SK-N-SH (cell line): ENCODE data around the gene ZNF613. TPM values are rescaled to one million over a fixed set of nuclear protein-coding genes. Genes with fewer than 3 reads are reported as not detected.

ENCODE experiments used
- CTCF ChIA-PET: fragments of 300-600, 350-600 bp; formaldehyde crosslinking; extraction: SDS; loops from one replicate; lab custom pipeline; 2021; lab: Yijun Ruan, JAX
- POLR2A ChIA-PET: fragments of 350-600 bp; sonication (Branson Sonifier 250); formaldehyde crosslinking; extraction: SDS; loops from one replicate; lab custom pipeline; 2020; ENCODE audit warnings: antibody characterized with exemption, inconsistent platforms; lab: Yijun Ruan, JAX
- DNase-seq: peaks from one replicate; pipeline ENCODE4 v3.0.0; 2012
- H2AFZ ChIP-seq: fragments of 200-600 bp; sonication (generic); 2 replicates; pipeline ENCODE4 v1.8.1; 2016; ENCODE audit warnings: antibody characterized with exemption, mild to moderate bottlenecking, low read depth
- H3F3A ChIP-seq: fragments of 200-600 bp; sonication (generic); replicated peaks from 2 replicates; pipeline ENCODE3; 2016; ENCODE audit warnings: antibody characterized with exemption, mild to moderate bottlenecking; ENCODE audit not compliant: insufficient read depth
- H3K27ac ChIP-seq, 2 experiments: fragments of 200-500 bp in 1 of 2; fragments of 200-600 bp in 1 of 2; sonication (Bioruptor generic) in 1 of 2; sonication (generic), shearing (Covaris generic) in 1 of 2; 2 replicates each; pipeline versions ENCODE4 v1.5.1 to v1.6.1; 2014 to 2016; ENCODE audit warnings: low read depth in 2 of 2, inconsistent platforms in 1 of 2, low read length in 1 of 2, mild to moderate bottlenecking in 1 of 2, mixed read lengths in 1 of 2
- H3K27me3 ChIP-seq: fragments of 200-600 bp; sonication (generic), shearing (Covaris generic); 2 replicates; pipeline ENCODE4 v1.6.1; 2016; ENCODE audit warnings: mixed run types; ENCODE audit not compliant: insufficient read depth
- H3K36me3 ChIP-seq, 2 experiments: fragments of 200-500 bp in 1 of 2; fragments of 200-600 bp in 1 of 2; sonication (Bioruptor generic) in 1 of 2; sonication (generic) in 1 of 2; replicated peaks in 1 of 2; 2 replicates each; pipeline versions ENCODE3 to v1.5.1; 2014 to 2016; ENCODE audit warnings: low read length in 1 of 2, mild to moderate bottlenecking in 1 of 2; ENCODE audit not compliant: insufficient read depth in 2 of 2, control insufficient read depth in 1 of 2
- H3K4me1 ChIP-seq, 2 experiments: fragments of 200-500 bp in 1 of 2; fragments of 200-600 bp in 1 of 2; sonication (Bioruptor generic) in 1 of 2; sonication (generic), shearing (Covaris generic) in 1 of 2; 2 replicates each; pipeline versions ENCODE4 v1.5.1 to v1.6.1; 2014 to 2016; ENCODE audit warnings: low read depth in 1 of 2, low read length in 1 of 2, mixed run types in 1 of 2; ENCODE audit not compliant: insufficient read depth in 2 of 2, control insufficient read depth in 1 of 2
- H3K4me2 ChIP-seq: fragments of 200-600 bp; sonication (generic), shearing (Covaris generic); 2 replicates; pipeline ENCODE4 v1.6.1; 2017; ENCODE audit warnings: mixed run types
- H3K4me3 ChIP-seq, 2 experiments: fragments of 200-500 bp in 1 of 2; fragments of 200-600 bp in 1 of 2; sonication (Bioruptor generic) in 1 of 2; sonication (generic), shearing (Covaris generic) in 1 of 2; 2 replicates each; pipeline versions ENCODE4 v1.5.1 to v1.8.1; 2014 to 2016; ENCODE audit warnings: low read depth in 2 of 2, inconsistent platforms in 1 of 2, low read length in 1 of 2, mild to moderate bottlenecking in 1 of 2, mixed read lengths in 1 of 2, moderate library complexity in 1 of 2
- H3K79me2 ChIP-seq: fragments of 200-600 bp; sonication (generic); 2 replicates; pipeline ENCODE4 v1.8.1; 2017; ENCODE audit warnings: mild to moderate bottlenecking; ENCODE audit not compliant: insufficient read depth
- H3K9ac ChIP-seq: fragments of 200-600 bp; sonication (generic); 2 replicates; pipeline ENCODE4 v1.6.1; 2017; ENCODE audit warnings: mixed run types
- H3K9me2 ChIP-seq: fragments of 200-600 bp; sonication (generic); 2 replicates; pipeline ENCODE4 v1.6.1; 2017; ENCODE audit warnings: mixed run types
- H3K9me3 ChIP-seq: fragments of 200-600 bp; sonication (generic); 2 replicates; pipeline ENCODE4 v1.6.1; 2017; ENCODE audit warnings: mixed run types, mild to moderate bottlenecking, moderate library complexity
- H4K20me1 ChIP-seq: fragments of 200-600 bp; sonication (generic); 2 replicates; pipeline ENCODE4 v1.6.1; 2017; ENCODE audit warnings: mild to moderate bottlenecking, mixed run types; ENCODE audit not compliant: insufficient read depth
- FOSL2 ChIP-seq: IDR thresholded peaks from 2 replicates; pipeline ENCODE4 v1.4.0; 2012; ENCODE audit warnings: low read depth, mild to moderate bottlenecking, moderate library complexity, borderline replicate concordance
- GATA2 ChIP-seq: sonication (generic); formaldehyde crosslinking; IDR thresholded peaks from 2 replicates; pipeline ENCODE4 v1.5.0; 2020; ENCODE audit warnings: mild to moderate bottlenecking, missing genetic modification reagents
- NRF1 ChIP-seq: IDR thresholded peaks from 2 replicates; pipeline ENCODE4 v1.6.1; 2012; ENCODE audit warnings: low read depth, mild to moderate bottlenecking, low read length
- POLR2AphosphoS5 ChIP-seq: IDR thresholded peaks from 2 replicates; pipeline ENCODE4 v1.6.1; 2012; ENCODE audit warnings: low read depth, low read length
- RCOR1 ChIP-seq: fragments of 150-350 bp; IDR thresholded peaks from 2 replicates; pipeline ENCODE4 v1.6.1; 2017; ENCODE audit warnings: antibody characterized with exemption, low read length
- RFX5 ChIP-seq: IDR thresholded peaks from 2 replicates; pipeline ENCODE4 v1.6.1; 2012; ENCODE audit warnings: mild to moderate bottlenecking, improper control_type of control experiment, low read length
- TAF1 ChIP-seq: IDR thresholded peaks from 2 replicates; pipeline ENCODE4 v1.6.1; 2012; ENCODE audit warnings: low read depth, mild to moderate bottlenecking, low read length, moderate library complexity, borderline replicate concordance
- TEAD4 ChIP-seq: IDR thresholded peaks from 2 replicates; pipeline ENCODE4 v1.4.0; 2012; ENCODE audit warnings: mild to moderate bottlenecking, borderline replicate concordance; ENCODE audit not compliant: insufficient read depth
- WGBS: methylation state at CpG from one replicate; pipeline ENCODE4 v1.1.6; 2017; ENCODE audit warnings: low lambda C conversion rate; 5-methylcytosine and 5-hydroxymethylcytosine counted together
- polyA plus RNA-seq, 3 experiments: library from polyadenylated mRNA; depleted of rRNA; stranded (reverse); fragments of >200 nt; gene quantifications; 2 replicates each; pipeline ENCODE4 v1.2.3, GENCODE V29; 2012
- TF ChIP-seq, protein P1 (sequence below): IDR thresholded peaks from 2 replicates; pipeline ENCODE4; 2012
- TF ChIP-seq, protein P2 (sequence below): fragments of 150-350 bp; IDR thresholded peaks from 2 replicates; pipeline ENCODE4 v1.6.1; 2016; ENCODE audit warnings: mild to moderate bottlenecking, low read depth, low read length
- TF ChIP-seq, protein P3 (sequence below): fragments of 150-350 bp; IDR thresholded peaks from 2 replicates; pipeline ENCODE4 v1.6.1; 2017; ENCODE audit warnings: antibody characterized with exemption, low read length, low read depth, borderline replicate concordance
- TF ChIP-seq, protein P4 (sequence below): fragments of 200-600 bp; sonication (generic); IDR thresholded peaks from 2 replicates; pipeline ENCODE4 v1.6.1; 2017; ENCODE audit warnings: antibody characterized with exemption, mild to moderate bottlenecking, moderate library complexity
- TF ChIP-seq, protein P5 (sequence below): IDR thresholded peaks from 2 replicates; pipeline ENCODE4 v1.4.0; 2012; ENCODE audit warnings: low read depth, borderline replicate concordance
- TF ChIP-seq, protein P6 (sequence below): IDR thresholded peaks from 2 replicates; pipeline ENCODE4 v1.6.1; 2012; ENCODE audit warnings: mild to moderate bottlenecking, low read depth, low read length, moderate library complexity

ZNF613 gene
- polyA plus RNA-seq, 1 of the 3 experiments (the other 2 are of a cell fraction), result 2.2 TPM

DNA sequence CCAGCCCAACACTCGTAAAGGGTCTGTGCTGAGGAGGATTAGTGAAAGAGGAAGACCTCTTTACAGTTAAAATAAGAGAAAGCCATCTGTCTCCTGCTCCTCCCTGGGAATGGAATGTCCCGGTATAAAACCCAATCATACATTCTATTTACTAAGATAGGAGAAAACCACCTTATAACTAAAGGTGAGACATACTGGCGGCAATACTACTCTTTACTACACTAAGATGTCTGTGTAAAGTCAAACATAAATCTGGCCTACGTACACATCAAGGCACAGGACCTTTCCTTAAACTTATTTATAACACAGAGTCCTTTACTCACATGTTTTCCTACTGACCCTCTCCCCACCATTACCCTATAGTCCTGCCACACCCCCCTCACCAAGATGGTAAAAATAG, 56.1 kb downstream of the ZNF613 start (continued):
- no peak for TF ChIP-seq RFX5
- TF ChIP-seq POLR2AphosphoS5, result no peak
- TF ChIP-seq RCOR1, result no peak
- TF ChIP-seq, protein P1, sequence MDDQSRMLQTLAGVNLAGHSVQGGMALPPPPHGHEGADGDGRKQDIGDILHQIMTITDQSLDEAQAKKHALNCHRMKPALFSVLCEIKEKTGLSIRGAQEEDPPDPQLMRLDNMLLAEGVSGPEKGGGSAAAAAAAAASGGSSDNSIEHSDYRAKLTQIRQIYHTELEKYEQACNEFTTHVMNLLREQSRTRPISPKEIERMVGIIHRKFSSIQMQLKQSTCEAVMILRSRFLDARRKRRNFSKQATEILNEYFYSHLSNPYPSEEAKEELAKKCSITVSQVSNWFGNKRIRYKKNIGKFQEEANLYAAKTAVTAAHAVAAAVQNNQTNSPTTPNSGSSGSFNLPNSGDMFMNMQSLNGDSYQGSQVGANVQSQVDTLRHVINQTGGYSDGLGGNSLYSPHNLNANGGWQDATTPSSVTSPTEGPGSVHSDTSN, result no peak
- no peak for TF ChIP-seq TAF1
- TF ChIP-seq, protein P2, sequence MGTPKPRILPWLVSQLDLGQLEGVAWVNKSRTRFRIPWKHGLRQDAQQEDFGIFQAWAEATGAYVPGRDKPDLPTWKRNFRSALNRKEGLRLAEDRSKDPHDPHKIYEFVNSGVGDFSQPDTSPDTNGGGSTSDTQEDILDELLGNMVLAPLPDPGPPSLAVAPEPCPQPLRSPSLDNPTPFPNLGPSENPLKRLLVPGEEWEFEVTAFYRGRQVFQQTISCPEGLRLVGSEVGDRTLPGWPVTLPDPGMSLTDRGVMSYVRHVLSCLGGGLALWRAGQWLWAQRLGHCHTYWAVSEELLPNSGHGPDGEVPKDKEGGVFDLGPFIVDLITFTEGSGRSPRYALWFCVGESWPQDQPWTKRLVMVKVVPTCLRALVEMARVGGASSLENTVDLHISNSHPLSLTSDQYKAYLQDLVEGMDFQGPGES, result no peak
- TF ChIP-seq, protein P3, sequence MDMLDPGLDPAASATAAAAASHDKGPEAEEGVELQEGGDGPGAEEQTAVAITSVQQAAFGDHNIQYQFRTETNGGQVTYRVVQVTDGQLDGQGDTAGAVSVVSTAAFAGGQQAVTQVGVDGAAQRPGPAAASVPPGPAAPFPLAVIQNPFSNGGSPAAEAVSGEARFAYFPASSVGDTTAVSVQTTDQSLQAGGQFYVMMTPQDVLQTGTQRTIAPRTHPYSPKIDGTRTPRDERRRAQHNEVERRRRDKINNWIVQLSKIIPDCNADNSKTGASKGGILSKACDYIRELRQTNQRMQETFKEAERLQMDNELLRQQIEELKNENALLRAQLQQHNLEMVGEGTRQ, result no peak

DNA sequence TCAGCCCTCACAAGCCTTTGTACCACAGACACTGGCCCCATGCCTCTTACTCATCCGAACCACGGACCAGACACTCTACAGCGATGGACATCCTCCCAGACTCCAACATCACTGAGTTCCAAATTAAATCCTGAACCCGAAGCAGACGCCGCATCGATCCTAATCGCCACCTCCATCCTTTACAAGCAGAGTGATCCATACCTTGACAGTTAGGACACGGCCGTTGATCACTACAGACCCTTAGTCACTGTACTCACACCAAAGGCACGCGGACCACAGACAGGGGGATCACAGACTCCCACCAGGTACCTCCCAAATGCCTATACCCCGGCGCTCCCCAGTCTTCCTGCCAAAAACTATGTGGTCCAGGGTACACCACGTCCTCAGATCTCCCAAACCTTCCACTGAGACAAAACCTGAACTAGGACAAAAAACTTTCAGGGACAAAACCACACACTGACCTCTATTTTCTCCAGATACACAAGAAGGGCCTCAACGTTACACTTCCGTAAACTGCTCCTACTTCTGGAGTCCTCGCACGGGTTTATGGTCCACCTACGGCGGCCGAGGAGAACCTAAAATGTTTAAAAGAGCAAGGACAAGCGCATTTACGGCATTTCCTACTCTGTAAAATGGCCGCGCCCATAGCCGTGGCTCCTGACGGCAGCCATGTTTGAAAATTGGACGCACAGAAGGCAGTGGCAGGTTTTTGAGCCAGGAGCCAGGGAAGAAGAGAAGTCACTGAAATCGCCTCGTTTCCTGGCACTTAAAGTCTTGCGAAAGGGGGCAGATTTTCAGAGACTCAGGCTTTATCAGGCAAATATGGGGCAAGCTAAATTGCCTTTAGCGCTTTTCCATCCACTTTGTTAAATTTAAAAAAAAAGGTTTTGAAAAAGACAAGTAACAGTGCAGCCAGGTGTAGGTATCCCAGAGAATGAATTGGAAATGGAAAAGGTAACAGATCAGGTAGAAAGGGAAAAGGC, 59.3 kb downstream of the ZNF613 start, which contains the start of gene ZNF350:
ZNF350 (minus strand) TSS at position 532 of the 983 bp plus-strand sequence. CDS start 12,480 bp downstream, outside the sequence.
- Histone ChIP-seq H3F3A (no peaks in the 10 kb centered on the region), H4K20me1 (no peaks in the 10 kb centered on the region), H3K4me2 (peak within 1 kb of the TSS; percentile 77), H3K9me3 (no peaks in the 10 kb centered on the region; the same call in 1 of the 2 replicates), H2AFZ (peak within 1 kb of the TSS; percentile 91), H3K36me3 (peaks cover 0 to 28% of the 10 kb centered on the region in 2 experiments), H3K9ac (peak within 1 kb of the TSS; percentile 90), H3K79me2 (peaks cover 50% of the 10 kb centered on the region), H3K27ac (peak within 1 kb of the TSS; percentile 56 to 60; a peak in 3 of 4 replicates), H3K4me3 (peak within 1 kb of the TSS; percentile 87 to 91), H3K4me1 (peaks cover 0 to 6% of the 10 kb centered on the region in 2 experiments; a peak in 1 of 4 replicates), H3K27me3 (no peaks in the 10 kb centered on the region), H3K9me2 (no peaks in the 10 kb centered on the region)
- POLR2A ChIA-PET, result no interaction called here
- CTCF ChIA-PET, result no interaction called here
- 7% methylated on average over 27 of the region's 33 CpGs for WGBS
- DNase-seq, result peak; percentile 79
- TF ChIP-seq, protein P4, sequence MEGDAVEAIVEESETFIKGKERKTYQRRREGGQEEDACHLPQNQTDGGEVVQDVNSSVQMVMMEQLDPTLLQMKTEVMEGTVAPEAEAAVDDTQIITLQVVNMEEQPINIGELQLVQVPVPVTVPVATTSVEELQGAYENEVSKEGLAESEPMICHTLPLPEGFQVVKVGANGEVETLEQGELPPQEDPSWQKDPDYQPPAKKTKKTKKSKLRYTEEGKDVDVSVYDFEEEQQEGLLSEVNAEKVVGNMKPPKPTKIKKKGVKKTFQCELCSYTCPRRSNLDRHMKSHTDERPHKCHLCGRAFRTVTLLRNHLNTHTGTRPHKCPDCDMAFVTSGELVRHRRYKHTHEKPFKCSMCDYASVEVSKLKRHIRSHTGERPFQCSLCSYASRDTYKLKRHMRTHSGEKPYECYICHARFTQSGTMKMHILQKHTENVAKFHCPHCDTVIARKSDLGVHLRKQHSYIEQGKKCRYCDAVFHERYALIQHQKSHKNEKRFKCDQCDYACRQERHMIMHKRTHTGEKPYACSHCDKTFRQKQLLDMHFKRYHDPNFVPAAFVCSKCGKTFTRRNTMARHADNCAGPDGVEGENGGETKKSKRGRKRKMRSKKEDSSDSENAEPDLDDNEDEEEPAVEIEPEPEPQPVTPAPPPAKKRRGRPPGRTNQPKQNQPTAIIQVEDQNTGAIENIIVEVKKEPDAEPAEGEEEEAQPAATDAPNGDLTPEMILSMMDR, result no peak
- TF ChIP-seq, protein P1, result no peak
- TF ChIP-seq GATA2 (CRISPR knock-in tag) (no peak), RFX5 (no peak), FOSL2 (no peak), TEAD4 (0 out of 2 replicates have a peak, but pooled peaks have one; percentile 17), NRF1 (no peak), RCOR1 (0 out of 2 replicates have a peak, but pooled peaks have one; percentile 20)
- TF ChIP-seq, protein P5, sequence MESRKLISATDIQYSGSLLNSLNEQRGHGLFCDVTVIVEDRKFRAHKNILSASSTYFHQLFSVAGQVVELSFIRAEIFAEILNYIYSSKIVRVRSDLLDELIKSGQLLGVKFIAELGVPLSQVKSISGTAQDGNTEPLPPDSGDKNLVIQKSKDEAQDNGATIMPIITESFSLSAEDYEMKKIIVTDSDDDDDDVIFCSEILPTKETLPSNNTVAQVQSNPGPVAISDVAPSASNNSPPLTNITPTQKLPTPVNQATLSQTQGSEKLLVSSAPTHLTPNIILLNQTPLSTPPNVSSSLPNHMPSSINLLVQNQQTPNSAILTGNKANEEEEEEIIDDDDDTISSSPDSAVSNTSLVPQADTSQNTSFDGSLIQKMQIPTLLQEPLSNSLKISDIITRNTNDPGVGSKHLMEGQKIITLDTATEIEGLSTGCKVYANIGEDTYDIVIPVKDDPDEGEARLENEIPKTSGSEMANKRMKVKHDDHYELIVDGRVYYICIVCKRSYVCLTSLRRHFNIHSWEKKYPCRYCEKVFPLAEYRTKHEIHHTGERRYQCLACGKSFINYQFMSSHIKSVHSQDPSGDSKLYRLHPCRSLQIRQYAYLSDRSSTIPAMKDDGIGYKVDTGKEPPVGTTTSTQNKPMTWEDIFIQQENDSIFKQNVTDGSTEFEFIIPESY, result peak; percentile 49; the same call in 1 of the 2 replicates
- TF ChIP-seq, protein P6, sequence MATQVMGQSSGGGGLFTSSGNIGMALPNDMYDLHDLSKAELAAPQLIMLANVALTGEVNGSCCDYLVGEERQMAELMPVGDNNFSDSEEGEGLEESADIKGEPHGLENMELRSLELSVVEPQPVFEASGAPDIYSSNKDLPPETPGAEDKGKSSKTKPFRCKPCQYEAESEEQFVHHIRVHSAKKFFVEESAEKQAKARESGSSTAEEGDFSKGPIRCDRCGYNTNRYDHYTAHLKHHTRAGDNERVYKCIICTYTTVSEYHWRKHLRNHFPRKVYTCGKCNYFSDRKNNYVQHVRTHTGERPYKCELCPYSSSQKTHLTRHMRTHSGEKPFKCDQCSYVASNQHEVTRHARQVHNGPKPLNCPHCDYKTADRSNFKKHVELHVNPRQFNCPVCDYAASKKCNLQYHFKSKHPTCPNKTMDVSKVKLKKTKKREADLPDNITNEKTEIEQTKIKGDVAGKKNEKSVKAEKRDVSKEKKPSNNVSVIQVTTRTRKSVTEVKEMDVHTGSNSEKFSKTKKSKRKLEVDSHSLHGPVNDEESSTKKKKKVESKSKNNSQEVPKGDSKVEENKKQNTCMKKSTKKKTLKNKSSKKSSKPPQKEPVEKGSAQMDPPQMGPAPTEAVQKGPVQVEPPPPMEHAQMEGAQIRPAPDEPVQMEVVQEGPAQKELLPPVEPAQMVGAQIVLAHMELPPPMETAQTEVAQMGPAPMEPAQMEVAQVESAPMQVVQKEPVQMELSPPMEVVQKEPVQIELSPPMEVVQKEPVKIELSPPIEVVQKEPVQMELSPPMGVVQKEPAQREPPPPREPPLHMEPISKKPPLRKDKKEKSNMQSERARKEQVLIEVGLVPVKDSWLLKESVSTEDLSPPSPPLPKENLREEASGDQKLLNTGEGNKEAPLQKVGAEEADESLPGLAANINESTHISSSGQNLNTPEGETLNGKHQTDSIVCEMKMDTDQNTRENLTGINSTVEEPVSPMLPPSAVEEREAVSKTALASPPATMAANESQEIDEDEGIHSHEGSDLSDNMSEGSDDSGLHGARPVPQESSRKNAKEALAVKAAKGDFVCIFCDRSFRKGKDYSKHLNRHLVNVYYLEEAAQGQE, result peak; percentile 62
